Fibroblast of lung (primary cell): ENCODE results near the gene DQX1. TPM values are rescaled to one million over a fixed set of nuclear protein-coding genes. Genes with fewer than 3 reads are reported as not detected.

Source experiments
- DNase-seq, 2 donors: peaks; one replicate each; pipeline versions ENCODE4 v3.0.0 to v3.0.0-alpha.2; 2010; ENCODE audit warnings: low read depth in 2 of 2
- H2AFZ ChIP-seq: 2 replicates; pipeline ENCODE4 v1.5.1; 2012; ENCODE audit warnings: low read length, control low read depth, inconsistent platforms
- H3K27ac ChIP-seq: 2 replicates; pipeline ENCODE4 v1.5.1; 2011; ENCODE audit warnings: low read length, control low read depth; ENCODE audit not compliant: insufficient read depth
- H3K27me3 ChIP-seq: 2 replicates; pipeline ENCODE4 v1.5.1; 2011; ENCODE audit warnings: mild to moderate bottlenecking, low read length; ENCODE audit not compliant: control insufficient read depth, insufficient read depth
- H3K36me3 ChIP-seq: 2 replicates; pipeline ENCODE4 v1.5.1; 2011; ENCODE audit warnings: low read length; ENCODE audit not compliant: control insufficient read depth, insufficient read depth
- H3K4me1 ChIP-seq: 2 replicates; pipeline ENCODE4 v1.5.1; 2011; ENCODE audit warnings: low read length; ENCODE audit not compliant: control insufficient read depth, insufficient read depth; ENCODE audit errors: extremely low read depth
- H3K4me2 ChIP-seq: 2 replicates; pipeline ENCODE4 v1.5.1; 2011; ENCODE audit warnings: low read length, control low read depth; ENCODE audit not compliant: insufficient read depth; ENCODE audit errors: extremely low read depth
- H3K4me3 ChIP-seq, 4 experiments: fragments of 200-600 bp in 1 of 4; sonication (generic) in 1 of 4; replicated peaks in 1 of 4; 2 replicates each; pipeline ENCODE4 v1.5.1; 2011 to 2016; ENCODE audit warnings: low read length in 4 of 4, low read depth in 3 of 4, mild to moderate bottlenecking in 3 of 4, control low read depth in 2 of 4, inconsistent platforms in 1 of 4, mixed read lengths in 1 of 4; ENCODE audit not compliant: insufficient read depth in 1 of 4; ENCODE audit errors: control extremely low read depth in 1 of 4
- H3K79me2 ChIP-seq: 2 replicates; pipeline ENCODE4 v1.5.1; 2012; ENCODE audit warnings: mild to moderate bottlenecking, low read length, inconsistent platforms; ENCODE audit not compliant: control insufficient read depth, insufficient read depth
- H3K9ac ChIP-seq: 2 replicates; pipeline ENCODE4 v1.5.1; 2011; ENCODE audit warnings: mild to moderate bottlenecking, low read length, control low read depth; ENCODE audit not compliant: insufficient read depth
- H3K9me3 ChIP-seq: 2 replicates; pipeline ENCODE4 v1.5.1; 2012; ENCODE audit warnings: low read depth, low read length; ENCODE audit not compliant: control insufficient read depth, insufficient read depth
- H4K20me1 ChIP-seq: 2 replicates; pipeline ENCODE4 v1.5.1; 2011; ENCODE audit warnings: low read length; ENCODE audit not compliant: control insufficient read depth, insufficient read depth; ENCODE audit errors: extremely low read depth
- CTCF ChIP-seq, 2 donors: IDR thresholded peaks in 1 of 2; conservative IDR thresholded peaks in 1 of 2; 1 replicate in 1 of 2; 2 replicates in 1 of 2; pipeline ENCODE4 v1.5.1; 2011 to 2012; ENCODE audit warnings: low read length in 2 of 2, control low read depth in 1 of 2, inconsistent platforms in 1 of 2, low read depth in 1 of 2, mild to moderate bottlenecking in 1 of 2
- EZH2 ChIP-seq: IDR thresholded peaks from 2 replicates; pipeline ENCODE4 v1.5.1; 2012; ENCODE audit warnings: low read length, control low read depth, mild to moderate bottlenecking; ENCODE audit errors: missing control alignments
- polyA plus RNA-seq, 2 donors: library from polyadenylated mRNA; depleted of rRNA in 1 of 2; stranded (reverse) in 1 of 2; unstranded in 1 of 2; fragments of >200 nt; gene quantifications; 2 replicates each; pipeline ENCODE4 v1.2.1, GENCODE V29; 2011 to 2012; ENCODE audit warnings: missing spikeins in 1 of 2
- total RNA-seq: library from RNA; depleted of rRNA; stranded (reverse); fragments of >200 nt; gene quantifications from 2 replicates; pipeline ENCODE4 v1.2.1, GENCODE V29; 2014

Gene DQX1
- total and polyA plus RNA-seq, 2 donors (not counting 1 experiment from before 2014, with no cell fraction given) = not detected

GRCh38 chr2:74567881-74568280 lies 41.9 kb upstream of the DQX1 start:
- no peak for TF ChIP-seq EZH2
- TF ChIP-seq CTCF (conservative IDR thresholded peaks at IDR 0.05 in 1 of 2, IDR thresholded peaks at IDR 0.05 in 1 of 2; ENCODE audit: low read depth in 1 of 2, low read length in 2 of 2) = no peak
- H3K9ac ChIP-seq = no peak overlapping the region
- no peak overlapping the region for H3K4me3 ChIP-seq
- H3K4me1 ChIP-seq = peaks cover 21% of the 10 kb centered on the region
- H3K36me3 ChIP-seq = no peaks in the 10 kb centered on the region
- H3K79me2 ChIP-seq = no peaks in the 10 kb centered on the region
- peak; percentile 59 to 91 for DNase-seq
- H2AFZ ChIP-seq = no peak overlapping the region
- no peaks in the 10 kb centered on the region for H3K27me3 ChIP-seq
- H4K20me1 ChIP-seq = no peaks in the 10 kb centered on the region
- H3K27ac ChIP-seq = no peak overlapping the region
- peak overlapping the region; percentile 21 for H3K4me2 ChIP-seq
- no peaks in the 10 kb centered on the region for H3K9me3 ChIP-seq

GRCh38 chr2:74566754-74567085 lies 40.7 kb upstream of the DQX1 start:
- Histone ChIP-seq H3K4me2 (no peak overlapping the region), H2AFZ (no peak overlapping the region), H3K27ac (no peak overlapping the region), H3K27me3 (no peaks in the 10 kb centered on the region), H3K9ac (no peak overlapping the region), H4K20me1 (no peaks in the 10 kb centered on the region), H3K4me3 (no peak overlapping the region), H3K79me2 (no peaks in the 10 kb centered on the region), H3K36me3 (no peaks in the 10 kb centered on the region), H3K9me3 (no peaks in the 10 kb centered on the region), H3K4me1 (peaks cover 21% of the 10 kb centered on the region)
- TF ChIP-seq EZH2 = no peak
- no peak for TF ChIP-seq CTCF (conservative IDR thresholded peaks at IDR 0.05 in 1 of 2, IDR thresholded peaks at IDR 0.05 in 1 of 2; ENCODE audit: low read depth in 1 of 2, low read length in 2 of 2)
- peak in 1 of 2 donors; percentile 94 for DNase-seq

GRCh38 chr2:74566076-74566753 lies 40.2 kb upstream of the DQX1 start:
- no peak for DNase-seq
- Histone ChIP-seq H3K4me1 (peaks cover 21% of the 10 kb centered on the region), H3K36me3 (no peaks in the 10 kb centered on the region), H4K20me1 (no peaks in the 10 kb centered on the region), H3K4me2 (no peak overlapping the region), H3K9ac (no peak overlapping the region), H3K9me3 (no peaks in the 10 kb centered on the region), H3K4me3 (no peak overlapping the region), H3K79me2 (no peaks in the 10 kb centered on the region), H3K27me3 (no peaks in the 10 kb centered on the region), H3K27ac (peak overlapping the region; percentile 28), H2AFZ (no peak overlapping the region)
- TF ChIP-seq EZH2 = no peak
